Esophagus squamous epithelium (tissue), 5 donors: Measurements from ENCODE around the gene CCDC141. TPM values are rescaled to one million over a fixed set of nuclear protein-coding genes. Genes with fewer than 3 reads are reported as not detected.
"Not testable (repeated sequence)": the region's sequence is repeated elsewhere in the genome, so short reads cannot be mapped to it uniquely, and the experiment has no call there.

ENCODE experiments used
- DNase-seq: peaks from one replicate; lab custom pipeline; 2025; lab: John Stamatoyannopoulos, UW
- H3K27ac ChIP-seq, 4 donors: fragments of 200-600 bp; sonication (generic); one replicate each; pipeline ENCODE4 v1.5.1; 2016 to 2019; ENCODE audit warnings: mild to moderate bottlenecking in 1 of 4
- H3K27me3 ChIP-seq, 4 donors: fragments of 200-600 bp; sonication (generic); 1 replicate in 3 of 4; 2 replicates in 1 of 4; pipeline versions ENCODE4 v1.5.1 to v1.6.0; 2017 to 2021; ENCODE audit warnings: antibody characterized with exemption in 1 of 4
- H3K36me3 ChIP-seq, 3 donors: fragments of 200-600 bp; sonication (generic); one replicate each; pipeline ENCODE4 v1.5.1; 2016 to 2019
- H3K4me1 ChIP-seq, 3 donors: fragments of 200-600 bp; sonication (generic); one replicate each; pipeline ENCODE4 v1.5.1; 2017 to 2019
- H3K4me3 ChIP-seq, 4 donors: fragments of 200-600 bp; sonication (generic); 1 replicate in 3 of 4; 2 replicates in 1 of 4; pipeline ENCODE4 v1.5.1; 2016 to 2019; ENCODE audit warnings: mild to moderate bottlenecking in 2 of 4, moderate library complexity in 1 of 4
- H3K9me3 ChIP-seq, 3 donors: fragments of 200-600 bp; sonication (generic); one replicate each; pipeline ENCODE4 v1.5.1; 2016 to 2019
- POLR2A ChIP-seq, 4 donors: fragments of 450-650 bp; IDR thresholded peaks; one replicate each; pipeline ENCODE4 v1.6.1; 2017; ENCODE audit warnings: antibody characterized with exemption in 4 of 4, mild to moderate bottlenecking in 4 of 4, moderate library complexity in 3 of 4
- WGBS, 2 donors: methylation state at CpG; one replicate each; pipeline ENCODE4 v1.1.5; 2018; 5-methylcytosine and 5-hydroxymethylcytosine counted together
- intact Hi-C: fragments of 100-400 bp; cut with DNase I; formaldehyde crosslinking; loops from one replicate; pipeline ENCODE4 v1.15.0; 2022
- total RNA-seq, 4 donors: library from RNA; depleted of rRNA; stranded (reverse); fragments of >200 nt; gene quantifications; one replicate each; pipeline ENCODE4 v1.1.0, GENCODE V29; 2016
- TF ChIP-seq, protein P1 (sequence below), 6 experiments: fragments of 450-650 bp in 4 of 6; fragments of 200-600 bp in 2 of 6; sonication (generic) in 2 of 6; IDR thresholded peaks; one replicate each; pipeline ENCODE4 v1.5.1; 2016 to 2019; ENCODE audit warnings: antibody characterized with exemption in 6 of 6, mild to moderate bottlenecking in 4 of 6, moderate library complexity in 4 of 6
- donor health status: DM: yes; HTN: yes; CAD: no.

CCDC141 gene
- total RNA-seq, 4 donors from 2014 or later = 0.26 to 3.1 (median 1.1) TPM

DNA sequence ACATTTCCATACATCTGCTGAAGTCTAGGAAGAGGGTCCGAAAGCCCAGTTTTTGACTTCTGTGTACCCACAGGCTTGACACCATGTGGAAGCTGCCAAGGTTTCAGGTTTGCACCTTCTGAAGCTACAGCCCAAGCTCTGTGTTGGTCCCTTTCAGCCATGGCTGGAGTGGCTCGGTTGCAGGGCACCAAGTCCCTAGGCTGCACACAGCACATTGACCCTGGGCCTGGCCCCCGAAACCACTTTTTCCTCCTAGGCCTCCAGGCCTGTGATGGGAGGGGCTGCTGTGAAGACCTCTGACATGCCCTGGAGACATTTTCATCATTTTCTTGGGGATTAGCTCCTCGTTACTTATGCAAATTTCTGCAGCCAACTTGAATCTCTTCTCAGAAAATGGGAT, 55.7 kb downstream of the CCDC141 start:
- Histone ChIP-seq H3K27ac (no peak overlapping the region), H3K4me3 (no peak overlapping the region), H3K27me3 (no peaks in the 10 kb centered on the region), H3K4me1 (no peaks in the 10 kb centered on the region), H3K9me3 (no peaks in the 10 kb centered on the region), H3K36me3 (no peaks in the 10 kb centered on the region)
- intact Hi-C loops = no loop called here
- no peak for TF ChIP-seq POLR2A (IDR thresholded peaks at IDR 0.05)
- TF ChIP-seq, protein P1, sequence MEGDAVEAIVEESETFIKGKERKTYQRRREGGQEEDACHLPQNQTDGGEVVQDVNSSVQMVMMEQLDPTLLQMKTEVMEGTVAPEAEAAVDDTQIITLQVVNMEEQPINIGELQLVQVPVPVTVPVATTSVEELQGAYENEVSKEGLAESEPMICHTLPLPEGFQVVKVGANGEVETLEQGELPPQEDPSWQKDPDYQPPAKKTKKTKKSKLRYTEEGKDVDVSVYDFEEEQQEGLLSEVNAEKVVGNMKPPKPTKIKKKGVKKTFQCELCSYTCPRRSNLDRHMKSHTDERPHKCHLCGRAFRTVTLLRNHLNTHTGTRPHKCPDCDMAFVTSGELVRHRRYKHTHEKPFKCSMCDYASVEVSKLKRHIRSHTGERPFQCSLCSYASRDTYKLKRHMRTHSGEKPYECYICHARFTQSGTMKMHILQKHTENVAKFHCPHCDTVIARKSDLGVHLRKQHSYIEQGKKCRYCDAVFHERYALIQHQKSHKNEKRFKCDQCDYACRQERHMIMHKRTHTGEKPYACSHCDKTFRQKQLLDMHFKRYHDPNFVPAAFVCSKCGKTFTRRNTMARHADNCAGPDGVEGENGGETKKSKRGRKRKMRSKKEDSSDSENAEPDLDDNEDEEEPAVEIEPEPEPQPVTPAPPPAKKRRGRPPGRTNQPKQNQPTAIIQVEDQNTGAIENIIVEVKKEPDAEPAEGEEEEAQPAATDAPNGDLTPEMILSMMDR (IDR thresholded peaks at IDR 0.05) = no peak
- 65 to 76% methylated on average over 2 of the region's 4 CpGs for WGBS, 2 donors
- no peak for DNase-seq

DNA sequence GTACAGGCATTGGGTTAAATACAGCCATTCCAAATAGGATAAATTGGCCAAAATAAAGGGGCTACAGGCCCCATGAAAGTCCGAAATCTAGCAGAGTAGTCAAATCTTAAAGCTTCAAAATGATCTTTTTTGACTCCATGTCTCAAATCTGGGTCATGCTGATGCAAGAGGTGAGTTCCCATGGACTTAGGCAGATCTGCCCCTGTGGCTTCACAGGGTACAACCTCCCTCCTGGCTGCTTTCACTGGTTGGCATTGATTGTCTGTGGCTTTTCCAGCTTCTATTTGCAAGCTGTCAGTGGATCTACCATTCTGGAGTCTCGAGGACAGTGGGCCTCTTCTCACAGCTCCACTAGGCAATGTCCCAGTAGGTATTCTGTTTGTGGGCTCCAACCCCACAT, 56.1 kb downstream of the CCDC141 start:
- Histone ChIP-seq H3K9me3 (no peaks in the 10 kb centered on the region), H3K36me3 (no peaks in the 10 kb centered on the region), H3K27me3 (no peaks in the 10 kb centered on the region), H3K4me1 (no peaks in the 10 kb centered on the region), H3K4me3 (no peak overlapping the region), H3K27ac (no peak overlapping the region)
- no peak for DNase-seq
- WGBS, 2 donors = 62 to 79% methylated on average over 2 of the region's 2 CpGs
- TF ChIP-seq, protein P1 (IDR thresholded peaks at IDR 0.05) = no peak
- TF ChIP-seq POLR2A (IDR thresholded peaks at IDR 0.05) = no peak
- intact Hi-C loops = no loop called here

DNA sequence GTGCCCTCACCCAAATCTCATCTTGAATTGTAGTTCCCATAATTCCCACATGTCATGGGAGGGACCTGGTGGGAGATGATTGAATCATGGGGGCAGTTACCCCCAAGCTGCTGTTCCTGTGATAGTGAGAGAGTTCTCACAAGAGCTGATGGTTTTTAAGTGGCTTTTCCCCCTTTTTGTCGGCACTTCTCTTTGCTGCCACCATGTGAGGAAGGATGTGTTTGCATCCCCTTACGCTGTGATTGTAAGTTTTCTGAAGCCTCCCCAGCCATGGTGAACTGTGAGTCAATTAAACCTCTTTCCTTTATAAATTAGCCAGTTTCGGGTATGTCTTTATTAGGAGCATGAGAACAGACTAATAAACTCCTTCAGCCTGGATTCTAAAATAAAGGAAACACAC, 57.2 kb downstream of the CCDC141 start:
- H3K36me3 ChIP-seq, H3K4me3 ChIP-seq, H3K27ac ChIP-seq, H3K27me3 ChIP-seq, DNase-seq, intact Hi-C loops, H3K4me1 ChIP-seq, H3K9me3 ChIP-seq: not testable (repeated sequence)
- 76 to 85% methylated on average over 3 of the region's 3 CpGs for WGBS, 2 donors

DNA sequence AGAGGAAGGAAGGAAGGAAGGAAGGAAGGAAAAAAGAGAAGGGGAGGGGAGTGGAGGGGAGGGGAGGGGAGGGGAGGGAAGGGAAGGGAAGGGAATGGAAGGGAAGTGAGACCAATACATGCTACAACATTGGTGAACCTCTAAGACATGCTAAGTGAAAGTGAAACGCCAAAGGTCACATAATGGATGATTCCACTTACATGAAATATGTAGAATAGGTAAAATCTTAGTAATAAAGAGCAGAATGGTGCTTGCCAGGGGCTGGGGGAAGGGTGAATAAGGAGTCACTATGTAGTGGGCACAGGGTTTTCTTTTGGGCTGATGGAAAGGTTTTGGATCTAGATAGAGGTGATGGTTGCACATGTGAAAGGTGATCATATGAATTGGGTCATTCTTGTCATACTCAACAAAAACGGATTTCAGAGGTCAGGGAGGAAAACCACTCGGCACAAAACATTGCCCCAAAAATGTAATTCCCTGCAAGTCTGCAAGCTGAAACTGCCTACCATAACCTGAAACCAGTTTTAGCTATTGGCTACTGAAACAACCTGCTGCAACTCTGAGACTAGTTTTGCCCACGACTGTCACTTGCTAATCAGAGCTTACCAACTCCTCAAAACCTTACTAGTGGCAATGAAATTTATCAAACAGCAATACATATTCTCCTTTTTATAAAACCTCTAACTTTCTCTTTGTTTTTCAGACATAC, 59.2 kb downstream of the CCDC141 start:
- H3K27ac ChIP-seq = no peak overlapping the region
- intact Hi-C loops = no loop called here
- no peaks in the 10 kb centered on the region for H3K36me3 ChIP-seq
- H3K4me1 ChIP-seq = no peaks in the 10 kb centered on the region
- no peaks in the 10 kb centered on the region for H3K27me3 ChIP-seq
- whole genome bisulfite sequencing, 2 donors = 66% methylated on average over 4 of the region's 4 CpGs
- H3K9me3 ChIP-seq = no peaks in the 10 kb centered on the region
- H3K4me3 ChIP-seq = no peak overlapping the region
- TF ChIP-seq, protein P1 (IDR thresholded peaks at IDR 0.05) = no peak
- no peak for TF ChIP-seq POLR2A (IDR thresholded peaks at IDR 0.05)
- DNase-seq = no peak

DNA sequence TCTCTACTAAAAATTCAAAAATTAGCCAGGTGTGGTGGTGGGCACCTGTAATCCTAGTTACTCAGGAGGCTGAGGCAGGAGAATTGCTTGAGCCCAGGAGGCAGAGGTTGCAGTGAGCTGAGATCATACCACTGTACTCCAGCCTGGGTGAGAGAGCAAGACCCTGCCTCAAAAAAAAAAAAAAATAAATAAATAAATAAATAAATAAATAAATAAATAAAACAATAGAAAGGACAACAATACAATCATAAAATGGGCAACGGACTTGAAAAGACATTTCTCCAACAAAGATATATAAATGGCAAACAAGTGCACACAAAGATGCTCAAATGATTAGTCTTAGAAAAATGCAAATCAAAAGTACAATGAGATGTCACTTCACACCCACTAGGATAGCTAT, 60.5 kb downstream of the CCDC141 start:
- H3K36me3 ChIP-seq, H3K4me1 ChIP-seq, H3K27ac ChIP-seq, H3K27me3 ChIP-seq, intact Hi-C loops, H3K4me3 ChIP-seq, H3K9me3 ChIP-seq, DNase-seq: not testable (repeated sequence)
- WGBS, 2 donors = 86 to 100% methylated on average over 1 of the region's 1 CpG

DNA sequence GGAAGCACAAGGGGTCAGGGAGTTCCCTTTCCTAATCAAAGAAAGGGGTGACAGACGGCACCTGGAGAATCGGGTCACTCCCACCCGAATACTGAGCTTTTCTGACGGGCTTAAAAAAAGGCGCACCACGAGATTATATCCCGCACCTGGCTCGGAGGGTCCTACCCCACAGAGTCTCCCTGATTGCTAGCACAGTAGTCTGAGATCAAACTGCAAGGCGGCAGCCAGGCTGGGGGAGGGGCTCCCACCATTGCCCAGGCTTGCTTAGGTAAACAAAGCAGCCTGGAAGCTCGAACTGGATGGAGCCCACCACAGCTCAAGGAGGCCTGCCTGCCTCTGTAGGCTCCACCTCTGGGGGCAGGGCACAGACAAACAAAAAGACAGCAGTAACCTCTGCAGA, 67.3 kb downstream of the CCDC141 start:
- intact Hi-C loops, H3K36me3 ChIP-seq, H3K27me3 ChIP-seq, H3K27ac ChIP-seq, DNase-seq, H3K4me3 ChIP-seq, H3K9me3 ChIP-seq, H3K4me1 ChIP-seq: not testable (repeated sequence)
- WGBS, 2 donors = 82 to 93% methylated on average over 5 to 9 of the region's 10 CpGs

DNA sequence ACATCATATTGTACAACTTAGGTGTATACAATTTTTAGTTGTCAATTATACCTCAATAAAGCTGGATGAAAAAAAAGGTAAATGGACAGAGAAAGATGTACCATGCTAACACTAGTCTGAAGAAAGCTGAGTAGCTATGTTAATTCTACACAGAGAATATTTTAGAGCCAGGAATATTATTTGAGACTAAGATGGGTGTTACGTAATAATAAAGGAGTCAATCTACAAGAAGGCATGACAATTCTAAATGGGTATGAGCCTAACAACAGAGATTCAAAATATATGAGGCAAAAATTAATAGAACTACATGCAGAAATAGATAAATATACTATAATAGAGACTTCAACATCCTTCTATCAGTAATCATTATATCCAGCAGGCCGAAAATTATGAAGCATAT, 69.1 kb downstream of the CCDC141 start:
- 81 to 85% methylated on average over 2 of the region's 2 CpGs for WGBS, 2 donors
- intact Hi-C loops = no loop called here
- DNase-seq = no peak
- TF ChIP-seq, protein P1 (IDR thresholded peaks at IDR 0.05) = no peak
- no peak for TF ChIP-seq POLR2A (IDR thresholded peaks at IDR 0.05)
- no peaks in the 10 kb centered on the region for H3K9me3 ChIP-seq
- H3K27me3 ChIP-seq = no peaks in the 10 kb centered on the region
- no peak overlapping the region for H3K4me3 ChIP-seq
- no peaks in the 10 kb centered on the region for H3K36me3 ChIP-seq
- H3K4me1 ChIP-seq = no peaks in the 10 kb centered on the region
- no peak overlapping the region for H3K27ac ChIP-seq
